Skin of body (tissue), 2 donors: ENCODE measurements around the gene SPATA16. TPM values are rescaled to one million over a fixed set of nuclear protein-coding genes. Genes with fewer than 3 reads are reported as not detected.
"Not testable (repeated sequence)": the region's sequence is repeated elsewhere in the genome, so short reads cannot be mapped to it uniquely, and the experiment has no call there.

Source experiments
- DNase-seq: peaks from one replicate; lab custom pipeline; 2025; lab: John Stamatoyannopoulos, UW
- total RNA-seq: library from RNA; depleted of rRNA; stranded (reverse); fragments of >200 nt; gene quantifications from one replicate; pipeline ENCODE4 v1.2.3, GENCODE V29; 2014

The SPATA16 gene
- total RNA-seq, 1 donor from 2014 or later = not detected

- no peak for DNase-seq
Observed at GRCh38 chr3:173064631-173065030, 76.4 kb downstream of the SPATA16 start.

- no peak for DNase-seq
Observed at GRCh38 chr3:173058229-173058628, 82.8 kb downstream of the SPATA16 start.

DNA sequence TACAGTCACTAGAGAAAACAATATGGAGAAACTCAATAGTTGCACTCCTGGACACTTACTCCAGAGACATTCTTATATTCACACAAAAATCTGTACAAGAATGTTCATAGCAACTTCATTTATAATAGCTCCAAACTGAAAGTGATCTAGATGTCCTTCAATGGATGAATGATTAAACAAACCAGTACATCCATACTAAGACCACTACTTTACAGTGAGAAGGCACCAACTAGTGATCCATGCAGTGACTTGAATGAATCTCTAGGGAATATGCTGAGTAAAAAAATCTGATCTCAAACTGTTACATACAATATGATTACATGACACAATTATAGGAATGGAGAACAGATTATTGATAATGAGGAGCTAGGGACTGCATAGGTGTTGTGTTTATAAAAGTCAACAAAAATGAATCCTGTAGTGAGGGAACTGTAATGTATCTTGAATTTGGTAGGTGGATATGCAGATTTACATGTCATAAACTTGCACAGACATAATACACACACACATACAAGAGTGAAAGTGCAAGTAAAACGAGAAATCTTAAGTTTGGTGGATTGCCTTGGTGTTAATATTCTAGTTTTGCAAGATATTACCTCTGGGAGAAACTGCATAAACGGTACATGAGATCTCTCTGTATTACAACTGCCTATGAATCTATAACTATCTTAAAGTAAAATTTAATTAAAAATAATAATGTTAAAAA, 85.7 kb downstream of the SPATA16 start:
- no peak for DNase-seq

- no peak for DNase-seq
Observed at GRCh38 chr3:173049360-173049759, 91.7 kb downstream of the SPATA16 start.

- no peak for DNase-seq
Observed at GRCh38 chr3:173045770-173046382, 95.2 kb downstream of the SPATA16 start.

DNA sequence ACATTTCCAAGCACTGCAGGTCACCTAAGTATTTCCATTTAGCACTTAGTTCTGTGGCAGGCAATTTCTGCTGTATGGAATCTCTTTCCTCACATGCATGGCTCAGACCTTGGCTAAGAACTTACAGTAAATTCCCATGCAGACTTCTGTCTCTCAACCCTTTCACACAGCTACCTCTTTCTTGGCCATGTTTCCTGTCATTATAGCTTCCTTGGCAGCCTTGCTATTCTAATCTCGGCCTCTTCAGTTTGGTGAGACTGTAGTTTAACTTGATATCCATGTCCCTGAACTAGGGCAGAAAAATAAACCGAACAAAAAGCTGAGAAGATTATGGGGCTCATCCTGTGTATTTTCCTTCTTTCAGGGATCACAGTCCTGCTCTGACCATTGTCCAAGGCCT, 96.0 kb downstream of the SPATA16 start:
- DNase-seq = no peak

- DNase-seq = no peak
Observed at GRCh38 chr3:173043757-173044156, 97.3 kb downstream of the SPATA16 start.

DNA sequence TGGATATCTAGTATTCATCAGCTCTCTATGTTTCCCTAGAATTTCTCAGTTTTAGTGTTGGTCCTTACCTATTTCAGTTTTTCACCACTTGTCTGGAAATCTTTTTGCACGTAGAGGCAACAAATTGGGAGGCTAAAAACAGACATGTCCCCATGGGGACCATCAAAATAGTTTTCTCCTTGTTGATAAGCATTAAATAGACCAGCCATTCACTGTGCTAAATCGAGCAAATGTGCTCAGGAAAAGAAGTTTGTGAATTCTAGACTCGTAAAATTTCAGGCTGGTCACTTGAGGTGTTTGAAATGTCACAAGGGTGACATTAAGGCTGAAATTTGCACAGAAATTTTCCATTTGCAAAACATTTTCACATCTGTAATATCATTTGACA, 102.6 kb downstream of the SPATA16 start:
- no peak for DNase-seq

DNA sequence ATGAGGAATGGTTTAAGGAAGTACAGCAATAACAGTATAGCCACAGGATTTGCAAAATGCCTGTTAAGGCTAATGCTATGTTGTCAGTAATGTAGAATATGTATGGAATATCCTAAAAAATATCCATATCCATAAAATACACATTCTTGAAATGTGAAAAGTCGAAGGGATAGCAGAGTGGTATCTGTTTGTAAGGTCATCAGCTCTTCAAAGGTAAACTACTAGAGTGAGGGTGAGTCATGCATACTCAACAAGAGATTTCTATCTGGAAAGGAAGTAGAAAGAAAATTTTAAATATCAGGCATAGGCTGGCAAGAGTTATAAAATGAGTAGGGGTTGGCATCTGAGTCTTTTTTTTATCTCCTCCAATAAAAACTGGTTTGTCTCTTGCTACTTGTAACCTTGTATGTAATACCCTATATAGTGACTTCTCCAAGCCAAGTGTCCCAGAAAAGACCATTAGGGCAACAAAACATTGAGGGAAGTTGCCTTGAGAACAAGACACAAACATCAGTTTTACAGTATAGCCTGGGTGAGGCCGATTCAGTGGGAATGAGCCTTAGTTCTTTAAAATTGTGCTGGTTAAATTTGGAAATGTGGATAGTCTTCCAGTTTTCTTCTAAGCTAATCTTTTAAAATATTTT, 103.1 kb downstream of the SPATA16 start:
- DNase-seq = no peak

GRCh38 chr3:173030273-173030672, 110.8 kb downstream of the SPATA16 start:
- DNase-seq = no peak

DNA sequence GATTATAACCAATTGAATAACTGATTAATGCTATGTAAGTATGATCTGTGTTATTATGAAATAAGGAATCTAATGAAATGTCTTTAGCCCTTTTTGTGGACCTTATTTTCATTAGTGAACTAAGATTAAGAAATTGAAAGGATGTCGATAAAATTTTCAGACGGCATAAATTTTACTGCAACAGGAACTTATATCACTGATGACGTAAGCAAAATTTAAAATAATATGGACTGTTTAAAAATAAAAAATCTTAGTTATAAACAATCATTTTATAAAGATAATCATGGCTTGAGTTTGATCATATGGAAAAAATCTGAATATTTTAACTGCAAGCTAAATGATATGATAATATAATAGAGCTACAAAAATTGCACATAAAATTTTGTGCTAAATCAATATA, 112.7 kb downstream of the SPATA16 start:
- no peak for DNase-seq

- no peak for DNase-seq
Observed at GRCh38 chr3:173027429-173027828, 113.6 kb downstream of the SPATA16 start.

- DNase-seq = no peak
Observed at GRCh38 chr3:173025941-173026340, 115.1 kb downstream of the SPATA16 start.

DNA sequence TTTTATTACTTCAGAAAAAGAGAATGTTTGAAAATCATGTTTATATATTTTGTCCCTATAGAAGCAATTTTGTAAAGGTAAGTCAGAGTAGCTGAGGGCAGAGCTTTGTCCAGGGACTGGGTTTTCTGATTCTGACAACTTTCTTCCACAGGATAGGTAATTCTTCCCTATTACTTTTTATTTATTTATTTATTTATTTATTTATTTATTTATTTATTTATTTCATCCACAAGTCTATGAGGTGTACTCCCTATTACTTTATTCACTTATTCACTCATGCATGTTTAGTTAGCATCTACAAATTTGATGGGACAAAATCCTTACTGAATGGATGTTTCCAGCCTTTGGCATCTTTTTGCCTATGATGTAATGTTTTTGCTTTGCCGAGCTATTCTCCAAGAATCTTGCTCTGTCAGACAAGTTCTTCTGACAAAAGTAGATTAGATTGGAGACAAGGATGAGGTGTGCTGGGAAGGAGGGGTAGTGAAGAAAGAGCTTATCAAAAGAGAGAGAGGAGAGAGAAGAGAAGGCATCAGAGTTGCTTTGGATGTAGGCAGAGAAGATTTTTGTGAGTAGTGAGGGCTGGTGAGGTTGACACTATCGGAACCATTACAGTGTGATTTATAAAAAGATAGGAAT, 119.4 kb downstream of the SPATA16 start:
- no peak for DNase-seq

DNA sequence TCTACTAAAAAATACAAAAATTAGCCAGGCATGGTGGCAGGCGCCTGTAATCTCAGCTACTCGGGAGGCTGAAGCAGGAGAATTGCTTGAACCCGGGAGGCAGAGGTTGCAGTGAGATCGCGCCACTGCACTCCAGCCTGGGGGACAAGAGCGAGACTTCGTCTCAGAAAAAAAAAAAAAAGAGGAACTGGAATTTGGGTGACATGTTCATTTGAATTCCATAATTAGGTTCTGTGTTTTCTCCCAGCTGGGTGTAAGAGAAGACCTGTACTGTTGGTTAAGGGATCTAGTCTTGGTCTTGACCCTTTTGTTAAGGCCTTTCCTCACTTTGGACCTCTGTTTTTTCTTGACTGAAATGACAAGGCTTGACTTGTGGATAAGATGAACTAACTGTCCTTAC, 120.9 kb downstream of the SPATA16 start:
- DNase-seq = not testable (repeated sequence)

GRCh38 chr3:173019378-173019777, 121.7 kb downstream of the SPATA16 start:
- no peak for DNase-seq

DNA sequence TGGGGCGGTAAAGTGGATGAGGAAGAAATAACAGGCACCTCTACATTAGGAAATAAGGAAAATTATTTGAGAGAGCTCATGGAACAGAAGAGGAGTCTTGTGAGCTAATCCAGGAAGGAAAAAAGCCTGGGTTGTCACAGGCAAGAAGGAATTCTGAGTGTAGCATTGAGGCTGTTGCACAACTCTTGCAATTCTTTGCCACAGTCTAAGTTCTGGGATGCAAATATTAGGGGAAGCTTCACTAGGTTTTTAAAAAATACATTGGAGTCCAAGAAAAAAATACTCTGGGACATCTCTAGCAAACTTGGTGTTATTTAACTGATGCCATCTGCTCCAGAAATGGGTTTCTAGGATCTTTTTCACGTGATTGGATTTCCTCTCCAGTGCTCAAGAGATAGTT, 122.3 kb downstream of the SPATA16 start:
- DNase-seq = no peak

DNA sequence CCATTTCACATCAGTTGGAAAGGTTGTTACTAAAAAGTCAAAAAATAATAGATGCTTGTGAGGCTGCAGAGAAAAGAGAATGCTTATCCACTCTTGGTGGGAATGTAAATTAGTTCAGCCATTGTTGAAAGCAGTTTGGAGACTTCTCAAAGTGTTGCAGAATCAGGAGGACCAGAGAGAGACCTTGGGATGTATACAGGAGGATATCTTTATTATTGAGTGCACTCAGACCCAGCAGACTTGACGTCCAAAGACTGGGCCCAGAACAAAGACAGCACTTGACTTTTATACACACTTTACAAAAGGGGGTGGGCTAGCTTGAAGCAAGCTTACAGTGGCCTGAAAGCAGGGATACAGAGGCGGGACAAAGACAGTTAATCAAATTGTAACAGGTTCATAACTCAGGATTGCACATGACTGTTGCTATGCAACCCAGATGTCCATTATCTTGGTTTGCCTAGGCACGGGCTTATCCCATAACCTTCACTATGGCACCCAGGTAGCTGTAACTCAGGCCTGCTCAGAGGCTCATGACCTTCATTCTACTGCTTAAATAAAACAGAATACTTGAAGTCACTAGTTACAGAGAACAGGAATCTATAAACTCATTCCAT, 127.7 kb downstream of the SPATA16 start:
- DNase-seq = no peak

GRCh38 chr3:173009410-173009809, 131.6 kb downstream of the SPATA16 start:
- DNase-seq = no peak

GRCh38 chr3:173008978-173009377, 132.1 kb downstream of the SPATA16 start:
- DNase-seq = no peak

DNA sequence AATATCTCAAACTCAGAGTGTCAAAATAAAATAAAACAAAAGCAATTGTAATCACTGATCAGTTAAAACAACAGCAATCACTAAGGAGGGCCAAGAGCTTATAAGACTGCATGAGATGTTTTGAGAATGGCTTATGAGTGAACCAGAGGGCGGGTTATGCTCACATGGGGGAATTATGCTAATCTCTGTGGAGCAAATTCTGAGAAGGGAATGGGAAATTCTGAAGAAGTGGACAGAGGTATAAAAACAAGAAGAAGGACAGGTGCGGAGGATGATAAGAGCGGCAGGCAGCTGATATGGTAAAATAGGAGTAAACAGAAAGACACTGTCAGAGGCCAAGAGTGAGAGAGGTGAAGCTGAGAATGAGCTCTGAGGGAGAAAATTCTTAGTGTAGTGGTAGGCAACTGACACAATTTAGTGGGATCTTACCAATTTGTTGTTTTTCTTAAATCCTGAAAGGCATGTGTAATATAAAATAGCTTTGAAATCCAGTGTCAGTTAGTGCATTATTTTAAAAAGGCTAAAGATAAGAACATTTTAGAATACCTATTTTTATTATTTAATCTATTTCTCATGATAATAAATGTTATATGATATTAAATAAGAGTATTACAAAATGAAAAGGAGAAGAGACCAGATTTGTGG, 133.8 kb downstream of the SPATA16 start:
- DNase-seq = no peak
